Measurements from ENCODE around the gene EIF2B1.
A peak's percentile ranks its signal among the peaks of the same experiment; 100 is the strongest.
"Not testable (repeated sequence)": the region's sequence is repeated elsewhere in the genome, so short reads cannot be mapped to it uniquely, and the experiment has no call there.

EIF2B1 gene

DNA sequence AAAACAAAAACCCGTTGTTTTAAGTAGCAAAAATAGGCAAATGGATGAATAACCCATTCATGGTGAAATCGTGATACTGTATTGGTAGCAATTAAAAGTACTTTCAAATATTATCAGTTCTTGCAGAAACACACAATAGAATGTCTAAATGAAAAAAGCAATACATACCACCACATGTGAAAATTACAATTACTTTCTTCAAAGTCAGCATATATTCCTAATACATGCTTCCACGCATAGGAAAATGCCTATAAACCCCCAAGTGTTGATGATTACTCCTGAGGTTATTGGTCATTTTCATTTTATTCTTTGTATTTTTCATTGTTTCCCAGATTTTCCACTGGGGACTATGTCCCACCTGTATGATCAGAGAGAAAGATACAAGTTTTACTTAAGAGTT is 16.3 kb downstream of the EIF2B1 start:
- DNase-seq, result no peak

DNA sequence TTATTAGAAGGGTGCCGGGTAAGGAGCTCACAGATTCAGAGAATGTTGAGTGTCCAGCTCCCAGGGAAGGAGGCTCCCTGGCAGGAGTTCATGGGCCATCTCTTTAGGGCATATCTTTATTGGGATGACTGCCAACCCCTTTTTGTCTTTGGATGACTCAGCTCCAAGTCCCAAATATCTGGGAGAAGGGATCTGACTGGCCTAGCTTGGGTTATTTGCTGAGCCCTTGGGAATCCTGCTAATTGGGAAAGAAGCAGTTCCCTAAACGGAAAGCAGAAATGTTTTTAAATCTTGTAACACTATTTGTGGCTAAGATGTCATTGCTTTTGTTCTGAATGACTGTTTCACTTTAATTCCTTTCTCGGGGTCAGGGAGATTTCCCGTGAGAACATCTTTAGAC is 19.0 kb downstream of the EIF2B1 start:
- DNase-seq, result no peak

DNA sequence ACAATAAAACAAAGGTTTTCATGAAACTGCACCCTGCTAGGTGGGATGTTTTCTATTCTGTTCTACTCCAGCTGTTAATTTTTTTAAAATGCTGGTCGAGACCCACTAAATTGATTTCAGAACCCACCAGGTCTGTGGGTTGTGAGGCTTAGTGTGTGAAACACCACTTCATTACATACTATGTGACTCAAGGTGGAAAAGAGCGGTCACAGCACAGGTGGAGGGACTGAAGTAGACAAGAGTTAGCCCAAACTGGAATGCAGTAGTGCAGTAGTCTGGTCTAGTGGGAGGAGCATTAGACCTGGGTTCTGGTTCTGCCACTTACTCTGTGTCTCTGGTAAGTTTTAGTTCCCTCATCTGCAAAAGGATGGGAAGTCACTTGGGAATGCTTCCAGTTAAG is 19.4 kb downstream of the EIF2B1 start:
- DNase-seq, result no peak

DNA sequence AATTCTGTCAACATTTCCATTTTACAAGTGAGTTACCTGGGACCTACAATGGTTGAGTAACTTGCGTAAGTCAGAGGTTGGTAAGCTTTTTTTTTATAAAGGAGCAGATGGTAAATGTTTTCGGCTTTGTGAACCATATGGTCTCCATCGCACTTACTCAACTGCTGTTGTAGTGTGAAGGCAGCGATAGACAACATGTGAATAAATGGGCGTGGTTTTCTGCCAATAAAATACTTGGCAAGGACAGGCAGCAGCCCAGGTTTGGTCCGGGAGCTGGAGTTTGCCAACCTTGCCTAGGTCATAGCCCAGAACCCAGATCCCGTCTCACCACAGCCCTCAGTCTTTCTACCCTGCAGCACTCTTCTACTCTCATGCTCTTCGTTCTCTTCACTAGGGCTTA is 25.3 kb downstream of the EIF2B1 start:
- peak; percentile 91 for DNase-seq

DNA sequence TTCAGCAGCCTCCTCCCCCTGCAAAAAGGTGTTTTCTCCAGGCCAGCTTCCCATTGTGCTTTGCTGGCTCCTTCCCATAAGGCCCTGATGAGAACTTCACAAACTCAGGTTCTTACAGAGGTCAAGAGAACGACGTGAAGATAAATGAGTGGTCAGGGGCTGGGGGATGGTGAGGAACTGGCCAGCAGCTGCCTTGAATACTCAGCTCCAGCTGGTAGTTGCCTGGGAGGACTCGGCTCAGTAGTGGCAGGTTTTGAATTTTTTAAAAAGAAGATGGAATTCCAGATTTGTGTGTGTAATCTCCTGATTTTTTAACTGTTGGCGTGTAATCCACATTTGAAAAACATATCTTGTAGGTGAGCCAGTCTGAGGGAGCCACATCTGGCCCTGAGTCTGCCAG is 25.7 kb downstream of the EIF2B1 start:
- DNase-seq, result no peak

DNA sequence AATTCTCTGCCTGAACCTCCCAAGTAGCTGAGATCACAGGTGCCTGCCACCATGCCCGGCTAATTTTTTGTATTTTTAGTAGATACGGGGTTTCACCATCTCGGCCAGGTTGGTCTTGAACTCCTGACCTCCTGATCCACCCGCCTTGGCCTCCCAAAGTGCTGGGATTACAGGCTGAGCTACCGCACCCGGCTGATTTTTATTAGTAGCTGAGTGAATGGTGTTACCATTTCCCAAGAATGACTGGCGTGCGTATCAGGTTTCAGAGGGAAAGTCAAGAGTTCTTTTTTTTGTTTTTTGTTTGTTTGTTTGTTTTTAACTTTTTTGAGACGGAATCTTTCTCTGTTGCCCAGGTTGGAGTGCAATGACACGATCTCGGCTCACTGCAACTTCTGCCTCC is 30.0 kb downstream of the EIF2B1 start:
- DNase-seq, result not testable (repeated sequence)

DNA sequence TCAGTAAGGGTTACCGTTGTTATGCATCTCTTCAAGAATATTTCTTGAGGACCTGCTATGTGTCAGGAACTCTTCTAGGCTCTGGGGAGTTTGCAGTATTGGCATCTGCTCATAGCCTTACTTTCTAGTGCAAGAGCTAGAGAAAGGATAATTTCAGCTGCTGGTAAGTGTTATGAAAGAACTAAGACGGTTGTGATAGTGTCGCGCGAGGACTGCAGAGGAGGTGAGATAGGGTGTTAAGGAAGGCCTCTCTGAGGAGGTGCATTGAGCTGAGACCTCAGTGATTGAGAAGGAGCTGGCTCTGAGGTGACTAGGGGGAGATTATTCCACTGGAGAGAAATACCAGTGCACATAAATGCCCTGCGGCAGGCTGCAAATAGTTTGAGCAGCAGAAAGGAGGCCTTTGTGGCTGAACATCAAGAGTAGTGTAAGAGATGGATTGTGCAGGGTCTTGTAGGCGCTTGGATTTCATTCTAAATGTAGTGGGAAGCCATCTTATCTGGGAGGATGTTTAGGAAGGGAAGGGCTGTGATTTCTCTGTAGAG is 30.8 kb downstream of the EIF2B1 start:
- DNase-seq, result no peak

DNA sequence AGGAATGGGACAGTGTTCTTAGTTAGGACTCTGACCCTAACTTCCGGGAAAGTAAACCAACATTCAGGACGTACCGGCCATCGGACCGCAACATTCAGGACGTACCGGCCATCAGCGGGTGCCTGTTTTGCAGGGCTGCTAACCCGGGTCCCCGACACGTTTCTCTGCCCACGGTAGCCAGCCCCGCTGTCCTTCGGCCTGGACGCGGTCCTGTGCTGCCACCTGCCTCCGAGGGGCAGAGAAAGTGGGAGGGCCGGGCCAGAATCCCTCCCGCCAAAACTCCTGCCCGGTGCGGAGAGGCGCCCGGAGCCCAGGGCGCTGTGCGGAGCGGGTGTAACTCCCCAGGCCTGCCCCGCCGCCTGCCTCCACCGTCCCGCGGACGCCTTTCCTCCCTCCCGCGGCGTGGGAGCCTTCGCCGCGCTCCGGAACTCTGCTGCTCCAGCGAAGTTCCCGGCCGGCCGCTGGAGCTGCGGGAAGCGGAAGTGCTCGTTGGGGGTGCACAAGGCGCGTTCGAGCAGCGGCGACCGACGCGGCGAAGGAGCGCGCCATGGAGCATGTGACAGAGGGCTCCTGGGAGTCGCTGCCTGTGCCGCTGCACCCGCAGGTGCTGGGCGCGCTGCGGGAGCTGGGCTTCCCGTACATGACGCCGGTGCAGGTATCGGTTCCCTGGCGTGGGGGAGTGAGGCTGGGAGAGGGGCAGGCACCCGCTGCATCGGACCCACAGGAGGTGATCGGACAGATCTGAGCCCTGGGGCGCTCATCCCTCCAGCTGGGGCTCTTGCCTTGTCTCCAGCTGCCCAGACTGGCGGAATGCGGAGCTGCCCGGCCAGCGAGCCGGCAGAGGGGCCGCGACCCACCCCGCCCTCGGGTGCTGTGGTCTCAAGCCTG is 31.6 kb downstream of the EIF2B1 start, which contains the start of gene DDX55:
DDX55 (plus strand) TSS at position 498 of the 888 bp plus-strand sequence; CDS start at position 548, 50 bp downstream.
- peak; percentile 41 for DNase-seq

DNA sequence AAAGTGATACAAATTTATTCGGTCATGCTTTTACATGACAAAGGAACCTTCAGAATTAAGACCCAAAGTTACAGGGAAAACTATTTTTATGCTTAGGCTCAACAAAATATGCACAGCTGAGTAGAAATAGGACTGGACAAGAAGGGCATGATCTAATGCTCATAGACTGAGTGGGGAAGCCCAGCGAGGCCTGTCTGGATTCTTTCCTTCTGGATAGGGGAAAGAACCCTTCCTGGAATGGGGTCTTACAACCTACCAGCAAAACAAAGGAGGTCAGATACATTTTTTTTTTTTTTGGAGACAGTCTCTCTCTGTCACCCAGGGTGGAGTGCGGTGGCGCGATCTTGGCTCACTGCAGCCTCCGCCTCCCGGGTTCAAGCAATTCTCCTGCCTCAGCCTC is 33.8 kb downstream of the EIF2B1 start:
- no peak for DNase-seq

DNA sequence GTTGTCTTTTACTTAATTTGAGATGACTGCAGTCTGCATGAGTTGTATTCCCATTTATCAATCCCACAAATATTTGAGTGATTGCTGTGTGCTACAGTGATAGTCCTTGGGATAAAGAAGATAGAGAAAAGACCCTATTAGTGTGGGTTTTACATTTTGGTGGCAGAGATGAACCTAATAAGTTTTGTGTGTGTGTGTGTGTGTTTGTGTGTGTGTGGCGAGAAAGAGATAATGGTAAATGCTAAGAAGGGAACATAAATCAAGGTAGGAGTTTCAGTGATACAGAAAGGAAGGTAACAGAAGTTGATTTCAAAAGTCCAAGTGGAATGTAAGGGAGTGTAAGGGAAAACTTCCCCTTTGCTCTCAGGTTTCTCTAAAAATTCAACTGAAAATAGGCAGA is 34.2 kb downstream of the EIF2B1 start:
- DNase-seq, result no peak

DNA sequence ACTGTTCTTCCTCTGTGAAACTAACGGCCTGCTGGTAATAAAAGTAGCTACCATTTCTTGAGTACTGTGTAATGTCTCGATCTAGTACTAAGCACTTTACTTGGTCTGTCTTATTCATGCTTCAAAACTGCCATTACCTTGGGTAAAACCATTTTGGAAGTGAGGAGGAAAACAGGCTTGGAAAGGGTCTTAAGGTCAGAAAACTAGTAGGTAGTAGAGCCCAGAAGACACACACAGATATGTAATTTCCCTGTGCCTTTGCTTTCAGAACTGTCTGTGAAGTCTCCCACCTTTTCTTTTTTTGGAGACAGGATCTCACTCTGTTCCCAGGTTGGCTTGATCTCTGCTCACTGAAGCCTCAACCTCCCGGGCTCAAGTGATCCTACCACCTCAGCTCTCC is 35.0 kb downstream of the EIF2B1 start:
- DNase-seq, result no peak

DNA sequence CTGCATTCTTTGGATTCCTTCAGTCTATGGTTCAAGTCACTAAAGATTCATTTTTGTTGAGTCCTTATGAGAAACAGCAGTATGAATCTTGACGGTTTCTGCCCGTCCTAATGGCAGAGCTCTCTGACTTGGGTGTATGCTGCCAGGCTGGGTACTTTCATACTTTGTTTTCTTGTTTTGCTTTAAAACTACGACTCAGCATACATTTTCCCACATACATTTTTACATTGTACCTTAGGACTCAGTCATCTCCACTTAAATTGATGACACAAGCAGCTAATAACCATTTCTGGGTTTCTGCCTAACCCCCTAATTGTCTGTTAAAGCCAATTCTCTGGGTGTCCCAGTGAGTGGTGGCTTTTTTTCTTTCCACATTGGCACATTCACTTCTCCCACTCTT is 36.4 kb downstream of the EIF2B1 start:
- no peak for DNase-seq

DNA sequence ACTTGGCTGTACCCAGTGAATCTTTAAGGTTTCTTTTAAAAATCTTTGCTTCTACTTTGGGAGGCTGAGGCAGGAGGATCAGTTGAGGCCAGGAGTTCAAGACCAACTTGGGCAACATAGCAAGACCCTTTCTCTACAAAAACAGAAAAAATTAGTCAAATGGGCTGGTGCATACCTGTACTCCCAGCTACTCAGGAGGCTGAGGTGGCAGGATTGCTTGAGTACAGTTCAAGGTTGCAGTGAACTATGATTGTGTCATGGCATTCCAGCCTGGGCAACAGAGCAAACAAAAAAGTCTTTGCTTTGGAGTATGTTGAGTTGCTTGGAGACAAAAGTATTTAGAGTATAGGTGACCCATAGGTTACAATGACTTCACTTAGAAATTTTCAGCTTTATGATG is 37.8 kb downstream of the EIF2B1 start:
- DNase-seq, result no peak

DNA sequence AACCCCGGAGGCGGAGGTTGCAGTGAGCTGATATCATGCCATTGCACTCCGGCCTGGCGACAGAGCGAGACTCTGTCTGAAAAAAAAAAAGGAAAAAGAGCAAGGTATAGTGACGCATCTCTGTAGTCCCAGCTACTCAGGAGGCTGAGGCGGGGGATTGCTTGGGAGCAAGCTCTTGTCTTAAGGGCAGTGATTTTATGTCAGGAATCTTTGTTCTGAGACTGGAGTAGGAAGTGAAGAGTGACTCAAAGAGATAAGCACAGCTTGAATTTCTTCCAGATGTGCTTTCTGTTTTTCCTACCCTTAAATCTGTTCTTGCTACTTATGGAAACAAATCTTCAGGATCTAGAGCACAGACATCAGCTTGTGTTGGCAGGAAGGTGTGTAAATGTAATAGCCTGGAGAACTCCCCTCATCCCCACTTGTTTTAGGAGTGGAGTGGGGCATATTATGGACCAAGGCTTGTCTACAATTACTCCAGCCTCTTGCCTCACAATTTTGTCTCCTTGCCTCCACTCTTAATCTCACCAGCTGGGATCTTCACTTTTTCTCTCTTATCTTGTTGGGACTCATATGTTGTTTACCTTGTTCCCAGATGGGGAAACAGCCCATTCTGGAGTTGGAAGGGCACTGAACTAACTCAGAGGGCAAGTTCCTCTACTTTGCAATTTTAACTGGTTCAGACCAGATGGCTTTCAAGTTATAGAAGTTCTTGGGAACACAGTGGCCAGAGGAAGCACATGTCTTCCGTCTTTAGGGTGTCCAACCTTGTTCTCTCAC is 41.6 kb downstream of the EIF2B1 start:
- DNase-seq, result no peak

DNA sequence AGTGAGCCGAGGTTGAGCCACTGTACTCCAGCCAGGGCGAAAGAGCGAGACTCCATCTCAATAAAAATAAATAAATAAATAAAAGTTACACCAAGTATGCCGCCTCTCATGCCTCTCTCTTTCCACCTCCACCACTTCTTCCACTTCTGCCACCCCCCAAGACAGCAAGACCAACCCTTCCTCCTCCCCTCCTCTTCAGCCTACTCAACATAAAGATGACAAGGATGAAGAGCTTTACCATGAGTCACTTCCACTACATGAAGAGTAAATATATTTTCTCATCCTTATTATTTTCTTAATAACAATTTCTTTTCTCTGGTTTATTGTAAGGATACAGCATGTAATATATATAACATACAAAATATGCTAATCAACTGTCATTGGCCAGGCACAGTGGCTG is 52.7 kb downstream of the EIF2B1 start:
- DNase-seq, result no peak

DNA sequence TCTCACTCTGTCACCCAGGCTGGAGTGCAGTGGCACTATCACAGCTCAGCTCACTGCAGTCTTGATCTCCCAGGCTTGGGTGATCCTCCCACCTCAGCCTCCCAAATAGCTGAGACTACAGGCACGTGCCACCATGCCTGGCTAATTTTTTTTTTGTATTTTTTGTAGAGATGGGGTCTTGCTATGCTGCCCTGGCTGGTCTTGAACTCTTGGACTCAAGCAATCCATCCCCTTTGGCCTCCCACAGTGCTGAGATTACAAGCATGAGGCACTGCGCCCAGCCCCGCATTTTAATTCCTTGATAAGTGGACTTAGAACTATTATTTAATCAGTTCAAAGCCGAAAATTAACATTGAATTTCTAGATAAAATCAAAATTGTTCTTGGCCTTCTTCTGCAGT is 54.7 kb downstream of the EIF2B1 start:
- not testable (repeated sequence) for DNase-seq

DNA sequence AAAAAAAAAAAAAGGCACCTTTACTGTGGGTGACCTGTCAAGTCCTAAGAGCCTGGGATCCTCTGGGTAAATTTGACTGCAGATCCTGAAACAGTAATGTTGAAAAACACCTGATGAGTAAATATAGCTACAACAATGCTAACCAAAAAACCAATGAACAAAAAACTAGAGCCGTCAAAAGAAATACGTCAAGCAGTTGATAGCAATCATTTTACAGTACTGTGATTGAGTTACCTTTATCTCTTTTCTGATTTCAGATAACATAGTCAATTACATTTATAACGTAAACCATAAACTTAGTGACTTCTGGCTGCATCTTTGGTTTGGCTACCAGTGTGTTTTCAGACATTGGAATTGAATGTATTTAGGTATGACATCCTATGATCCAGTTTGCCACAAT is 55.2 kb downstream of the EIF2B1 start:
- no peak for DNase-seq

DNA sequence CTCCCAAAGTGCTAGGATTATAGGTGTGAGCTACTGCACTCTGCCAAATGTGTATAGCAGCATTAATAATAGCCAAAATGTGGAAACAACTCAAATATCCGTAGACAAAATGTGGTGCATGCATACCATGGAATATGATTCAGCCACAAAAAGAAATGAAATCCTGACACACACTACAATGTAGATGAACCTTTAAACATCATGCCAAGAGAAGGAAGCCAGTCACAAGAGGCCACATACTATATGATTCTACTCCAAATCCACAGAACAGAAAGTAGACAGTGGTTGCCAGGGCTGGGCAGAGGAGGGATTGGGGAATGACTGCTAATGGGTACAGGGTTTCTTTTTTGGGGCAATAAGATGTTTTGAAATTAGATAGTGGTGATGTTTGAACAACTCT is 56.9 kb downstream of the EIF2B1 start:
- no peak for DNase-seq

DNA sequence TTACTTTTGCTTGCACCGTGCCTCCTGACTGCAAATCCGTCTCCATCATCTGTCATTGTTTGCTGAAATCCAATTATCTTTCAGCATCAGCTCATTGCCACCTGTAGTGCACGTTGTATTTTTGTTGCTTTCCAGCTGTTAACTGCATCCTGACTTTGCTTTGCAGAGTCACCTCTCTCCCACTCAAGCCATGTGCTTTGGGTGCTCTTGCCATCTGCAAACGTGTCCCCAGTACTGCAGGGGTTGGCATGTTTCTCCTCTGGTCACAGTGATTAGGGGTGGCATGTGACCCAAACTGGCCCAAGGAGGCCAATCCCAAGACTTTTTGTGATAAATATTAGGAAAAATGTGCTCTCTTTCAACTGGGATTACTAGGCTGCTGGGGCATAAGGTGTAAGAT is 59.6 kb downstream of the EIF2B1 start:
- DNase-seq, result peak; percentile 13

DNA sequence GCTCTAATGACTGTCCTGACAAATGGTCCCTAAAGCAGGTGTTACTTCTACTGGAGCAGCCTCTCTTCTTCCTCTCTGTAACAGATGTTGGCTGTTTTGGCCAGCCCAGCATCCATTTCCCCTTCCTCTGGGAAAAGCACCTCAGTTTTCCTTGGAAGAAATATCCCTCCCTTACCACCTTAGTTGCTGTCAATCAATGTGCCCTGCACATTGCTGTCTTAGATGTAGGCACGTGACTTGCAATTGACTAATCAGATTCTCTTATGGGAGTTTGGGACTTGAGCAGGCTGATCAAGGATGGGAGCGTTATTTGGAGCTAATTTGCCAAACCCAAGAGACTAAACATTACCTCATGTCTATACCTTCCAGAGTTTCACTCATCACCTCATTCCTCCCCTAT is 61.1 kb downstream of the EIF2B1 start:
- DNase-seq, result no peak

DNA sequence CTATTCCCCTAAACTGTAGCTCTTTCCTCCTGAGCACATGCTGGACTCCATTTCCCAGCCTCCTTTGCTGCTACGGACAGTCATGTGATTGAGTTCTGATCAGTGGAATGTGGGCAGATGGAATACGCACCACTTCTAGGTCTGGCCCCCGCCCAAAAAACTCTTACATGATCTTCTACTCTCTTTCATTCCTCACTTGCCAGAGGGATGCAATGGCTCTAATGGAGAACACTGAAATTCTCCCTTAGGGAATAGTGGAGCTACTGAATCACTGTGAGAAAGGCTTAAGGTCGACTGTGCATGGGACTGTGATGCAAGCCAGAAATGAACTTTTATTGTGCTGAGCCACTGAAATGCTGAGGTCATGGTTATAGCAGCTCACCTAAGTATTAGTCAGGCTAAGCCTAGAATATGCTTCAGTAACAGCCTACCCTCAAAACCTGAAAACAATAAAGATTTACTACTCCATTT is 62.1 kb downstream of the EIF2B1 start:
- no peak for DNase-seq
